GM21723 (cell line): ENCODE results near the gene TP53TG5.
A peak's percentile ranks its signal among the peaks of the same experiment; 100 is the strongest.
"Not testable (repeated sequence)": the region's sequence is repeated elsewhere in the genome, so short reads cannot be mapped to it uniquely, and the experiment has no call there.

Experiments used
- ATAC-seq: cut with Tn5 transposase; IDR thresholded peaks from one replicate; pipeline ENCODE4 v1.9.1; 2021; ENCODE audit warnings: mild to moderate bottlenecking, moderate library complexity; ENCODE audit not compliant: unreplicated experiment

The TP53TG5 gene

DNA sequence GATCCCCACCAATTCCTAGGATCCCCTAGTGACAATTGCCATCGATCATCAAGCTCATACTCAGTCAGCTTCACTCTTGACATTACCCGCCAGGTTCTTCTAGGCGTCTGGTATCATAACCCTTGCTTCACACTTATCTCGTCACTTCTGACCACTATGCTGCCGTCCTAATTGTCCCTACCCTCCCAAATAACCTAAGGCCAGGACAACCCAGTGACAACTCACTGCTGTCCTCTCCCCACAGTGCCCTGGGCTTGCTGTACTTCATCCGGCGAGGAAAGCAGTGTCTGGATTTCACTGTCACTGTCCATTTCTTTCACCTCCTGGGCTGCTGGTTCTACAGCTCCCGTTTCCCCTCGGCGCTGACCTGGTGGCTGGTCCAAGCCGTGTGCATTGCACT lies 11.5 kb downstream of the TP53TG5 start:
- ATAC-seq, result no peak

DNA sequence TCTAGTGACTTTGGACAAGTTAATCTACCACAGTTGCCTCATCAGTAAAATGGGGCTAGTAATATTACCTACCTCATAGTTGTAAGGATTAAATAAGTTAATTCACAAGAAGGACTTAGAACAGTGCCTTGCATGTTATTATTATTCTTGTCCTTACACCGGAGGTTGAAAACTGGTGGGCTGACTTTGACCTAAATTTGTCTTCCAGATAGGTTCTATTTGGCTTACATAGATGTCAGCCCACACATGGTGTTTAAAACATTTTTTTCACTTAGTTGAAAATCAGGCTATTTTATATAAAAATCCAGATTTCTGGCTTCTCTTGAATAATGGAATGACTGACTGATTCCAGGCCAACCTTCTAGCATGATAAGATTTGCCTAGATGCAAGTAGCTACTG lies 11.9 kb downstream of the TP53TG5 start:
- no peak for ATAC-seq

- no peak for ATAC-seq
Measured at GRCh38 chr20:45365444-45365970, 12.6 kb downstream of the TP53TG5 start.

- ATAC-seq, result no peak
Measured at GRCh38 chr20:45363611-45364492, 14.3 kb downstream of the TP53TG5 start.

DNA sequence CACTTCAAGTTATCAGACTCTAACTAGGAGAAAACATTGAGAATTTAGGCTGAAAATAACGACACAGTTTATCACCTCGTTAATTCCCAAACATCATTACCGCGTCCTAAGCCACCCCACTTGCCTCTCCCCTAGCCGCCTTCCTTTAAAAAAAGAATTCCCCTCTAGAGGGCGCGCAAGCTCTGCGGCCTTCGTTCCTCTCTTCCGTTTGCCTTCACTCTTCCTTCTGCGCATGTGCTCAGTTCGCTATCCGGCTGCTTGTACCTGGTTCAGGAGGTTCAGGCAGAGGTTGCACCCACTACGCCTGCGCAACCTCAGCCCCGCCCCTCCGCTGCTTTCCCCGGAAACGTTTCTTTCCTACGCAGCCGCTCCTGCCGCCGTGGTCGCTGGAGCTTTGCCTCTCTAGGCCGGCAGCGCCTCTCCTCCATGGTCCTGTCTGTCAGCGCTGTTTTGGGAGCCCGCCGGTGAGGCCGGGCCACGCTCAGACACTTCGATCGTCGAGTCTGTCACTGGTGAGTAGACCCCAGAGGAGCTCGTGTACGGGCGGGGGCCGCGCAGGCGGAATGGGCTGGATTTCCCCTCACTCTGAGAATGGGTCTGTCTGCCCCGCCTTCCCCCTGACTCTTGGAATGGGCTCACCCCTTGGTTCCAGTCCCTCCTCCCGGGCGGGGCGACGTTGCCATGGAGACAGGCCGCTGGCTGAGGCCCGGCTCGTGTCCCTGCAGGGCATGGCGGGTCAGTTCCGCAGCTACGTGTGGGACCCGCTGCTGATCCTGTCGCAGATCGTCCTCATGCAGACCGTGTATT lies 15.1 kb downstream of the TP53TG5 start, which contains the start of gene SYS1:
TSS of gene SYS1 (plus strand) at position 353 of the 807 bp plus-strand sequence. CDS start at position 729, 376 bp downstream.
- ATAC-seq, result peak; percentile 79

DNA sequence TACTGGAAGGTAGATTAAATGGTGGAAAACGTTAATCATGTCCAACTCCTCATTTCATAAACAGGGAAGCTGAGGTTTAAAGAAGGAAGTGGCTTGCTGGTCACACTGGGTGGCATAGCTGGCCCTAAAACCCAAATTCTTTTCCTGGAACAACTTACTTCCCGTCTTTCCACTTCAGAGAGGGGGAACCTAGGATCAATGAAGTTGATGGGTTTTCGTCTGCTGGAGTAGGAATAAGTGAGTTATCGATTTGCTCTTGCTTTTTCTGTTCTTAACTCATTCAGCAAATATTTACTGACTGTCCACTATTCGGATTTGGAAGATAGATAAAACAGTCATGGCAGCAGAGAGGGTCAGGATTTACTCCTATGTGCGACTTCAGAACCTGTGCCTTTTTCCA lies 16.3 kb downstream of the TP53TG5 start:
- ATAC-seq, result no peak

DNA sequence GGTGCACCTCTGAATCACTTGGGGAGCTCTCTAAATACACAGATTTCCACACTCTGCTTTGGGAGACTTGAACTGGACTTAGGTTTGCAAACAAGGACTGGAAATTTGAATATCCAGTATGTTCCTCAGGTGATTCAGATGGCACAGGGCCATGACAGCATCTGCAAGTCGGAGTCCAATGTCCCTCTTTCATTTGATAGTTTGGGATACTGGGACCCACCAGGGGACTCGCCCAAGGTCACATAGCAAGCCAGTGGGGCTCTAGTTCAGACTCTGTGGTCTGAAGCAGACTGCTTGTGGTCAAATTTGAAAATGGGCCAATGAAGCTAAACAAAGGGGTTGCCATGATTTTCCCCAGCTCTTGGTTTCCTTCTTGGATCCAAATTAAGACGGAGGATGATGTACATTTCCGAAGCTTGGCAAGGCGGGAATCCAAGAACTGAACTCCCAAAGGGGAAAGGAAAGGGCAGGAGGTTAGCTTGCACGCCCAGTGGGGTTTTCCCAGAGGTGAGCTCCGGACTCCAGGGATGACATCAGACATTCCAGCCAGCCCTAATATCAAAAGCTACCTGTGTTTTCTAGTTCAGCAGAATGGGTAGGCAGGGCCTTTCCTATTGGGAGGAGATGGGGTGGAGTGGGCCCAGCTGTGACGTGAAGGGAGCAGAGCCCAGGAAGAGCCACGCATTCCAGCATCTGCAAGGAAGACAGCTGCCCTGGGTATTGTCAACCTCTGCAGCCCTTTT lies 18.5 kb downstream of the TP53TG5 start:
- no peak for ATAC-seq

DNA sequence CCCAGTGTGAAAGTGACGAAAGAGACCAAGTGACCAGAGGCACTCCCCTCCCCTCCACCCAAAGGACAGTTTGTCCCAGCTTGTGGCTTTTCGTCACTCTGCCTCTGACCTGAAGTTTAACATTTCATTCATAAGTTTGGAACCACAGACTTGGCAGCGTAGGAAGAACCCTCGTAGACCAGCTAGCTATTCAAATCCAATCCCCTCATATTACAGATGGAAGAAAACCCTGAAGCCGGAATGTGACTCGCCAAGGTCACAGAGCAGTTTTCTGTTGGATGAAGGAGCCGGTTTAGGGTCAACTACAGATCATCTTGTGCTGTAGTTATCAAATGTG lies 19.1 kb downstream of the TP53TG5 start:
- ATAC-seq, result no peak

DNA sequence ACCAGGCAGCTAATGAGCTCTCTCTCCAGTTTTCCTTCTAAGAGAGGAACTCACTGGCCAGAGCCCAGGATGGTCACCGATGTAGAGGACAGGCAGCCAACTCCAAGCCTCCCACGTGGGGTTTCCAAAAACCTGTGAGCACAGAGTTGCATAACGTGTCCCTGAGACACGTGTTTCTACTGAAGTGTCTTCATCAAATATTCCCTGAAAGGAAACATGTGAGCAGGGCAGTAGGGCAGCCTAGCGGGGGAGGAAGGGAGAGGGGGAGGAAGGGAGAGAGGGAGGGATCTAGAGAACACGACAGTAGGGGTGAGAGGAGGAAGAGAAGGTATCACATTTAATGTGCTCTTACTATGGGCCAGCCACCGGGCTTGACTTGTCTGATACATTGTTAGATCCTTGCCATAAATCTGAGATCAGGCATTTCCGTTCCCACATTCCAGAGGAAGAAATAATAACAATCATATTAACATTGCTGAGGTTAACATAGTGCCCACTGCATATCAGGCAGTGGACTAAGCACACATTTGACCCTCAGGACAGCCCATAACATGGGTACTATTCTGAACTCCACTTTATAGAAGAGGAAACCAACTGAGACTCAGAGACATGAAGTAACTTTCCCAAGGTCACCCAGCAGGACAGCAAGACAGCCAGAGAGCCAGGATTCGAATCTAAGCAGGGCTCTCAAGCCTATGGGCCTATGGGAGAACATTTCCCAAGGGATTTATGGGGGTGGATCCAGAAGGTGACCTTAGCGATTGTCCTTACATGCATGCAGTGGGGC lies 19.6 kb downstream of the TP53TG5 start:
- ATAC-seq, result no peak

DNA sequence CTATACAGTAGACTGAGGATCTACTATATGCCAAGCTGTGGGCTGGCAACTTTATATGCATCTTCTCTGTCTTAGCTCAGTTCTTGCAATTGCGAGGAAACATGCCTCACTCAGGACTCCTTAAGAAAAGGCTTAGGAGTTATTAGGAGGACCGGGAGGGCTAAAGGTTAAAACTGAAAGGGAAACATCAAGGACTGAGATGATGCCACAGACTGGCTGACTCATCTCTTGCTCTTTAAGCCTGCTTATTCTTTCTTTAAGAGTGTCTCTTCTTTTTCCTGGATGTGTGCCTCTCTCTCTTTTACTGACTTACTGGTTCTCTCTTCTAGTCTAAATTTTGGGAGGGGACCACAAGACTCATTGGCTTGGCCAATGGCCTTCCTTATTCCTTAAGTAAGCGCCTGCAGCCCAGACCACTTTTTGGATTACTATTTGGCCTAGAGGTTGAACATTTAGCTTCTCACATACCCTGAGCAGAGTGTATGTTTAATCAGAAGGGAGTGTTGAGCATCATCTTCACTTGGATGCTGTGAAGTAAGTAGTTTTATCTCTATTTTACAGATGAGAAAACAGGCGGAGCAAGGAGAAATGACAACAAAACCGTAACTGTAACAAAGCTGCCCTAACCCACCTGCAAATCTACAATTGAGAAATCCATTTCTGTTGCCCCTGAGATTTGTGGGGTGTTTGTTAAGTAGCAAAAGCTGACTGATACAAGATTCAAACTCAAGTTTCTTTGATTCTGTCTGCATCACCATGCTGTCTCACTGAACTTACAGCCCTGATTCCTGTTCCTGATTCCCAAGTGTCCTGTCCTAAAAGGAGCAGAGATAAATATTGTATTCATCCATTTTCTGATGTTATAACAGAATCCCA lies 22.7 kb downstream of the TP53TG5 start:
- no peak for ATAC-seq

DNA sequence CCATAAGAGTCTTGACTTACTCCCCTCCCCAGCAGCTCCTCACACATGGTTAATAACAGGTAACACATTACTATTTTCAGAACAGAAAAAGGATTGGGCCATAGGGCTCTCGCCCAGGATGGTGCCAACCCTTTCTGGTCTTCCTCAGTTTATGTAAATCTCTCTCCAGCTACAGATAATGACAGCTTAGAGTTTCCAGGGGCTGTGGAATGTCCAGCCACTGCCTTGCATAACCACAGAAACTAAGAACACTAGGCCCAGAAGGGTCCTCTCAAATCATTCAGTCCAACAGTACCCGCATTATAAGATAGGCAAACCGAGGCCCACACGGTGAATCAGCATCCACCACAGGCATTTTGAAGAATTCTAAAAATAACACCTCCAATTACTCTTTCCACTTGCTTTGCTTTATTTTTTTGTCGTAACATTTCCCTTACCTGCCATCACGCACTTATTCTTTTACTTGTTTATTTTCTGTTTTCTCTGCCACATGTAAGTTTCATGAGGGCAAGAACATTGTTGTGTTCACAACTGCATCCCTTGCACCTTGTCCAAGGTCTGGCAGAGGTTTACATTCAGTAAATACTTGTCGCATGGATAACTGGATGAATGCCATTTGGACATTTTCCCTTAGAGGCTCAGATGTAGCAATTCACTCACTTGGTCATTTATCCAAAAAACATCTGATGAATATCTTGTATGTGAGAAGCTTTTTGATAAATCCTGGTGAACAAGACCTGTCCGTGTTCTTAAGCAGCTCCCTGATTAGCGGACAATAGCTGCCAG lies 23.5 kb downstream of the TP53TG5 start:
- ATAC-seq, result no peak

DNA sequence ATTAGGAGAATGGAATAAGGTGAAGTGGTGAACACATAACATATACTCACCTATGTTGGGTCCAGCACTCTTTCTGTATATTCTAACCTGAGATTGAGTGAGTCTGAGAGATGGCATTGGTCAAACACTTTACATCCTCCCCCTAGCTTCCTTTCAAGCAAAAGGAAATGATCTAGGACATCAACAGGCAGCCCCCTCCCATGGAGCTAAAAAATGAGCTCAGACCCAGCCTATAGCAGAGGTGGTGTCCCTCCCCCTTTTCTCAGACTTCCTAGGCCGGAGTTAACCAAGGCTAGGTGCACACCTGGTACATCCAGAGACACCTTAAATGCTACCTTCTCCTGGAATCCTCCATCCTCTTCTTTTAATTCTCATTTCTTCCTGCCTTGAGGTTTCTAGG lies 24.4 kb downstream of the TP53TG5 start:
- ATAC-seq, result no peak

GRCh38 chr20:45352729-45353128 lies 25.4 kb downstream of the TP53TG5 start:
- ATAC-seq, result no peak

DNA sequence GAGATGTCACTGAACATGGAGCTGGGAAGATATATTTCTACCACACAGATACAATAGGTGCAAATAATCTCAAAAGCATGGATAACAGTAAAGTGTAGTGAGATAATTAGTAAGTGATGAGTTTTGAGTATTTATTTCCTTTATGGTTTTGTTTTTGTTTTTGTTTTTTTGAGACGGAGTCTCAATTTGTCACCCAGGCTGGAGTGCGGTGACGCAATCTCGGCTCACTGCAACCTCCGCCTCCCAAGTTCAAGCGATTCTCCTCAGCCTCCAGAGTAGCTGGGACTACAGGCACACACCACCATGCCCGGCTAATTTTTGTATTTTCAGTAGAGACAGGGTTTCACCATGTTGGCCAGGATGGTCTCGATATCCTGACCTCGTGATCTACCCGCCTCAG lies 27.3 kb downstream of the TP53TG5 start:
- ATAC-seq, result not testable (repeated sequence)

GRCh38 chr20:45350217-45350616 lies 27.9 kb downstream of the TP53TG5 start:
- ATAC-seq, result no peak

GRCh38 chr20:45347936-45348778 lies 30.0 kb downstream of the TP53TG5 start, which contains the start of gene SDC4:
Gene SDC4 (minus strand): TSS chr20:45348424. CDS start chr20:45348384, 40 bp downstream.
- ATAC-seq, result no peak

DNA sequence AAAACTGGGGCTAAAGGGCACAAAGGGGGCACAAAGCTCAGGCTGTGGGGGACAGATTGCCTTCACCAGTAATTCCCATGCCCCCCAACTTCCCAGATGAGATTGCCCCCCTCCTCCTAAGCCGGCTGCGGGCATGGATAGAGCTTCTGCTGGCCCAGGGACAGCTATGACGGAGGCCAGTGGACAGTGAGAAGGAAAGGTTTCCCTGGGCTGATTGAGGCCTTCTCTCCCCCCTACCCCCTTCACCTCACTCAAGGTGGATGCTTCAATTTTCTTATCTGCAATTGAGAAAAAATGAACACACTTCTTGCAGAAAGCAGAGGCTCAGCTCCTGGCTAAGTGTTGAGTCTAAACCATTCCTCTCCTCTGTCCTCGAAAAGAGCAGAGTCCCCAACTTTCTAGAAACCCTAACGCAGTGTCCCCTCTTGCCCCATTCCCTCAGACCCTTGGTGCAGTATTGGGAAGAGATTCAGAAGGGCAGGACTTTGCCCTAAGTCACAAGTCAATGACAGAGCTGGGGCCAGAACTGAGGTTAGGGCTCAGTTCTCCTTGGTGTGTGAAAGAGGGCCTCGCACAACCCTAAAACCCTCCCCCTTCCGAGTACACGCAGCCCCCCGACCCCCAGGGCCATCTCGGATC lies 30.7 kb downstream of the TP53TG5 start:
- ATAC-seq, result no peak
